HG03097 (cell line): ENCODE measurements around the gene CPEB2.

Experiments used
- ATAC-seq: cut with Tn5 transposase; IDR thresholded peaks from one replicate; pipeline ENCODE4 v1.9.1; 2021; ENCODE audit not compliant: unreplicated experiment, low FRiP score

The CPEB2 gene

DNA sequence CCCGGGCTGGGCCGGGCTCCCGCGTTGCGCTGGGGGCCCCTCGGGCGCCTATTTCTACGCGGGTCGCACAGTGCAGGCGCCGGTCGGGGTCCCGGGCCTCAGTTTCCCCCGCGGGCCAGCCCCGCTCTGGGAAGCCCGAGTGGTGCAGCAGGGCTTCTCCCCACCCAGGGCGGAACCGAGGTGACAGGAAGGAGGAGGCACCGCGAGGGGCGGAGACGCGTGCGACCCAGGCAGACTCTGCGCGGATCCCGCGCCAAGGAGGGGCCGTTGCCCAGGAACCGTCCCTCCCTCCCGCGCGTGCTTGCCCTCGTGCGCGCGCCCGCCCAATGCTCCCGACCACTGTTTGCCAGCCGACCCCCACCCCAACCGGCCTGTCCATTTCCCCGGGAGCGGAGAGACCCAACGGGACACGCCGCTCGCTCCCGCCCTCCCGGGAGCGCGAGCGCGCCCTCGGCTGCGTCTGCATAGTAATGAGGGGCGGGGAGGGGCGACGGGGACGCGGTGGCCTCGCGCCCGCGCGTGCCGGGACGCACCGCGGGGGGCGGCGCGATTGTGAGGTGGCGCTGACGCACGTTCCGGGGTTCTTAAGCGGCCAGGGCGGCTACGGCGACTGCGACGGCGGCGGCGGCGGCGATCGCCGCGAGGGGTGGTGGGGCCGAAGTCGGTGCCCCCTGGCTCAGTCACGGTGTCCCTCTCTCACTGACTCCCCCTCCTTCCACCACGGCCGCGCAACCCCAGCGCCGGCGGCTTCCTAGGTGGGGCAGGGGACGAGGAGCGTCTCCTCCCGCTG is at the start of gene CPEB2:
TSS of gene CPEB2 (plus strand) at position 613 of the 790 bp plus-strand sequence. CDS start 193 bp downstream, outside the sequence.
- ATAC-seq: peak; percentile 56

DNA sequence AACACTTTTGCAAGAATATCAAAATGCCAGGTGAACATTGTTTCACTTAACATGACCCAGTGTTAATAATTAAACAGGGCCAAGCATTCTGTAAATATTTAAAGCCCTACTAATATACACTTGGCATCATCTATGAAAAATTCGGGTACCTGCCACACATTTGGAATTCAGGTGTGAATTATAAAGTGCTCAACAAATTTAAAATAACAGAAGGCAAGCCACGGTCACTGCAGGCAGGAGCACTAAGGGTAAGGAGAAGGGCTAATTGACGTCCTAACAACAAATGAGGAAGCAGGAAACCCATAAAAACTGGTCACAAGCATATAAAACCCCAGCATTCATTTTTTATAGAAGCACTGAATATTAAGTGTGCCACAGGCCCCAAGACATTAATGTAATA is 43.8 kb upstream of the CPEB2 start:
- no peak for ATAC-seq

- ATAC-seq: no peak
These were observed 41.0 kb upstream of the CPEB2 start for GRCh38 chr4:14961292-14961691.

GRCh38 chr4:14965071-14965470 is 37.2 kb upstream of the CPEB2 start:
- ATAC-seq: no peak

DNA sequence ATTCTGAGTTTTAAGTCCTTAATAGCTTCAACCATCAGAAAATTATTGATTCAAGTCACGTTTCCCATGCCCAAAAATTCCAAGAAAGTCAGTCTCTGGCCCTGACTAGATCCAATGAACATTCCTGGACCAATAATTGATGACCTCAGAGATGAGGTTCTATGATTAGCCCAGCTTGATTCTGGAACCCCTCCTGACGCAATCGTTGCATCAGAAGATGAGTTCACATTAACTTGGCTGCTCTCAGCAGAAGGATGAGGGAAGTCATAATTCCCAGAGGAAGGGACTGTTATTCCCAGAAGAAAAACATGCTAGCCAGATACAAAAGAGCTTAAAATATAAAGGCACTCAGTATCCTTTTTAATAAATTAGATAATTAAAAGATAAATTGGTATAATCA is 34.3 kb upstream of the CPEB2 start:
- no peak for ATAC-seq

- ATAC-seq: no peak
These were observed 24.5 kb upstream of the CPEB2 start for GRCh38 chr4:14977830-14978229.

GRCh38 chr4:14984448-14984847 is 17.8 kb upstream of the CPEB2 start:
- no peak for ATAC-seq

- ATAC-seq: no peak
These were observed 17.1 kb upstream of the CPEB2 start for GRCh38 chr4:14985161-14985560.

DNA sequence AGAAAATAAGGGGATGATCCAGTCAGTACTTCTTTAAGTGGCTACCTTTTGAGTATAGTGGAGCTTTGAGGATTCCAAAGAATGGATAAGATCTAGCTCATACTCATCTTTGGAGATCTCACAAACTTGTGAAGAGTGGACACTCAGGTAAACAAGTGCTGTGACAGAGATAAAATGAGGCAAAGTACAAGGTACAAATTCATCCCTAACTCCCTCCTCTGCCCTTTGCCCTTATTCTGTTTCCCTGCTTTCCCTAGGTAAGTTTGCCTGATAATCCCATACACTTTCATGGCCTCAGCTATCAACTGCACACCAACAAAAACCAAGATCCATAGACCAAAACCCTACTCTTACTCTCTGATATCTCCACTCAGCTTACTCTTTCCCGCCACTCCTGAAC is 16.4 kb upstream of the CPEB2 start:
- ATAC-seq: no peak

GRCh38 chr4:14987054-14987453 is 15.2 kb upstream of the CPEB2 start:
- no peak for ATAC-seq

GRCh38 chr4:14990484-14990883 is 11.8 kb upstream of the CPEB2 start:
- no peak for ATAC-seq

DNA sequence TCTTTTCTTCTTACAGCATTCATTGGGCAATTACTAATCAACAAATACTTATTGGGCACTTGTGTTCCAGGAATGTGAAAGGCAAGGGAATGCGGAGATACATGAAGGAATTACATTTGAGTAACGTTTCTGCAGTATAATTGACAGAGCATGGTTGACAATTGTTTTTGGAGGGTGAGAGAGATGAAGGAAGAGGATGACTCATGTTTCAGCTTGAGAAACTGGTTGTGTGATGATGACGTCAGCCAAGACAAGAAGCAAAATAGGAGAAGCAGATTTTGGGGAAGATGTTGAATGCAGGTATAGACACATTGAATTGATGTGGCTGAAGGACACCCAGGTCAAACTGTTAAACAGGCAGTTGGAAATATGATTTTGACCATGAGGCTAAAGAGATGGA is 8.0 kb upstream of the CPEB2 start:
- no peak for ATAC-seq

- ATAC-seq: peak; percentile 16
These were observed 923 bp upstream of the CPEB2 start for GRCh38 chr4:15001248-15001868.

DNA sequence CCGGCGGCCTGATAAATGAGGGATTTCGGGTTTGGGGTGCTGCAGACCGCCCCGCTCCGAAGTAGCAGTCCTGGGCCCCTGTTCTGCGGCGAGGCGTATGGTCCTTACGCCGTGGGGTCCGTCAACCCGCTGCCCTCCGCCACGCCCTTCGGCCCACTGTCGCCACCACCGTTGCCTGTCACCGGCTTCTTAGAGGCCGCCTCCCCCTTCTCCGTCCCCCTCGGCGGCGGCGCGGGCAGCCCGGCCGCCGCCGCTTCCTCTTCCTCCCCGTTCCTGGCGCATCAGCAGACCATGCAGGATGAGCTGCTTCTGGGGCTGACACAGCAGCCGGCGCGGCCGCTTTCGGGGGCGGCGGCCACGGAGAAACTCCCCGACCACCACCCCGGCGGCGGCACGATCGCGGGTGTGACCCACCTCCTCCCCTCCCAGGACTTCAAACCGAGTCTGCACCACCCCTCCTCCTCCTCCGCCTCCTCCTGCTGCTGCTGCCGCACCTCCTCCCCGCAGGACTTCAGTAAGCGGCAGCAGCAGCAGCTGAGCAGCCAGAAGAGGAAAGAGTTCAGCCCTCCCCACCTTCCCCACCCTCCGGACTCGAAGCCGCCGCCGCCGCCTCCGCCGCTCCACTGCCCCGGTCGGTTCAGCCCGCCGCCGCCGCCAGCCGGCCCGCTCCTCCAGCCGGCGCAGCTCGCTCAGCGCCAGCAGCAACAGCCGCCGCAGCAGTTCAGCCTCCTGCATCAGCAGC is 549 bp downstream of the CPEB2 start:
- peak; percentile 21 for ATAC-seq

GRCh38 chr4:15003401-15003890 is 1.2 kb downstream of the CPEB2 start:
- ATAC-seq: peak; percentile 1

DNA sequence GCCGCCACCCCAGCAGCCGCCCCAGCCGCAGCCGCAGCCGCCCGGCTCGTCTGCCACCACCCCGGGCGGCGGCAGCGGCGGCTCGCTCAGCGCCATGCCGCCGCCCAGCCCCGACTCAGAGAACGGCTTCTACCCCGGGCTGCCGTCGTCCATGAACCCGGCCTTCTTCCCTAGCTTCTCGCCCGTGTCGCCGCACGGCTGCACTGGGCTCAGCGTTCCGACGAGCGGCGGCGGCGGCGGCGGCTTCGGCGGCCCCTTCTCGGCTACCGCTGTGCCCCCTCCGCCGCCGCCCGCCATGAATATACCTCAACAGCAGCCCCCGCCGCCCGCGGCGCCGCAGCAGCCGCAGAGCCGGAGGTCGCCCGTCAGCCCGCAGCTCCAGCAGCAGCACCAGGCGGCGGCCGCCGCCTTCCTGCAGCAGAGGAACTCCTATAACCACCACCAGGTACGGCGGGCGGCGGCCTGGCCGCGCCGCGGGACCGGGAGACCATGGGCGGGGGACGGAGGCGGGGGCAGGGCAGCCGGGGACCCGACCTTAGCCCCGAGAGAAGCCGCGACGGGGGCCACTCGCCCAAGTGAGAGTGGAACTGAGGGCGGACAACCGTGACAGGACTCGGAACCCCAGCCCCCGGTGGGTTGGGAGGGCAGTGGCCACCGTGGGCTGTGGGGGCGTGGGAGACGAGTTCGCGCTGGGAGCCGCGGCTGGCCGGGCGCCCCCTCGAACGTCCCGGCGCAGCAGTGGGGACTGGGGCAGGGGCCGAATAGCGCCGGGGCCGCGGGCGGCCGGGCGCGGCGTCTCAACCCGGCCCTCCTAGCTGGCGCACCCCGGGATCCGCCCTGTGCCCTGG is 1.8 kb downstream of the CPEB2 start:
- no peak for ATAC-seq

GRCh38 chr4:15004739-15005301 is 2.5 kb downstream of the CPEB2 start:
- ATAC-seq: no peak

- ATAC-seq: no peak
These were observed 3.3 kb downstream of the CPEB2 start for GRCh38 chr4:15005474-15006115.

- no peak for ATAC-seq
These were observed 4.2 kb downstream of the CPEB2 start for GRCh38 chr4:15006416-15007024.
